NCI-H2196 treated with DMSO at 0.1 percent for 48 hours (cell line): ENCODE data around the gene NRXN2.
A peak's percentile ranks its signal among the peaks of the same experiment; 100 is the strongest.

Experiments
- DNase-seq: peaks from one replicate; lab custom pipeline; 2025; ENCODE audit not compliant: unreplicated experiment; lab: John Stamatoyannopoulos, UW

The NRXN2 gene

GRCh38 chr11:64723117-64723906 lies at the start of gene NRXN2:
Gene NRXN2 (minus strand): TSS chr11:64723197. CDS start chr11:64713699, 9,498 bp downstream.
- DNase-seq: peak; percentile 80

- no peak for DNase-seq
These were observed 49.5 kb upstream of the NRXN2 start for GRCh38 chr11:64772303-64773018.

- DNase-seq: no peak
These were observed 48.9 kb upstream of the NRXN2 start for GRCh38 chr11:64771861-64772260.

- DNase-seq: no peak
These were observed 47.1 kb upstream of the NRXN2 start for GRCh38 chr11:64770120-64770519.

- DNase-seq: no peak
These were observed 46.3 kb upstream of the NRXN2 start for GRCh38 chr11:64769283-64769682.

GRCh38 chr11:64768300-64768694 lies 45.3 kb upstream of the NRXN2 start:
- DNase-seq: no peak

GRCh38 chr11:64767344-64768299 lies 44.6 kb upstream of the NRXN2 start:
- peak; percentile 19 for DNase-seq

GRCh38 chr11:64766881-64767280 lies 43.9 kb upstream of the NRXN2 start:
- DNase-seq: no peak

- DNase-seq: no peak
These were observed 43.1 kb upstream of the NRXN2 start for GRCh38 chr11:64765851-64766665.

GRCh38 chr11:64765291-64765850 lies 42.4 kb upstream of the NRXN2 start:
- DNase-seq: no peak

GRCh38 chr11:64764753-64765152 lies 41.8 kb upstream of the NRXN2 start:
- DNase-seq: no peak

GRCh38 chr11:64764040-64764611 lies 41.1 kb upstream of the NRXN2 start:
- DNase-seq: no peak

- no peak for DNase-seq
These were observed 40.6 kb upstream of the NRXN2 start for GRCh38 chr11:64763526-64764039.

GRCh38 chr11:64762674-64763525 lies 39.9 kb upstream of the NRXN2 start:
- DNase-seq: no peak

GRCh38 chr11:64762277-64762673 lies 39.3 kb upstream of the NRXN2 start:
- DNase-seq: no peak

- no peak for DNase-seq
These were observed 37.9 kb upstream of the NRXN2 start for GRCh38 chr11:64760759-64761420.

- no peak for DNase-seq
These were observed 37.0 kb upstream of the NRXN2 start, which contains the start of gene PYGM for GRCh38 chr11:64759722-64760719. Gene PYGM (minus strand): TSS chr11:64759974. CDS start chr11:64759898, 76 bp downstream.
